Caco-2 (cell line): ENCODE results near the gene CRADD. TPM values are rescaled to one million over a fixed set of nuclear protein-coding genes. Genes with fewer than 3 reads are reported as not detected.

ENCODE experiments used
- BruUV-seq: library from RNA; stranded (reverse); fragments of 400-500 nt; replicated peaks from 2 replicates; lab custom pipeline; 2021; lab: Mats Ljungman, UMichigan
- CTCF ChIA-PET: fragments of 300-600 bp; sonication (Branson Sonifier 250); formaldehyde crosslinking; loops from one replicate; lab custom pipeline; 2022; ENCODE audit warnings: antibody characterized with exemption; lab: Charles Lee
- POLR2A ChIA-PET: fragments of 300-600 bp; sonication (Branson Sonifier 250); formaldehyde crosslinking; loops from one replicate; lab custom pipeline; 2022; ENCODE audit warnings: antibody characterized with exemption; lab: Charles Lee
- DNase-seq, 2 experiments: peaks; one replicate each; pipeline versions ENCODE4 v3.0.0 to v3.0.0-alpha.2; 2020 to 2022
- H3K27me3 ChIP-seq: replicated peaks from 2 replicates; pipeline ENCODE4 v1.6.0; 2011; ENCODE audit warnings: low read length; ENCODE audit not compliant: control insufficient read depth, insufficient read depth
- H3K36me3 ChIP-seq: 2 replicates; pipeline ENCODE4 v1.5.1; 2011; ENCODE audit warnings: low read length; ENCODE audit not compliant: control insufficient read depth, insufficient read depth
- H3K4me1 ChIP-seq: fragments of 250-450 bp; sonication (Bioruptor Pico); 2 replicates; pipeline ENCODE4 v1.5.1; 2020; ENCODE audit warnings: mild to moderate bottlenecking
- H3K4me3 ChIP-seq: 2 replicates; pipeline ENCODE4 v1.5.1; 2011; ENCODE audit warnings: low read depth, mild to moderate bottlenecking, control low read depth, low read length
- H3K9me3 ChIP-seq: fragments of 250-450 bp; sonication (Bioruptor Pico); 2 replicates; pipeline ENCODE4 v1.5.1; 2020; ENCODE audit warnings: mild to moderate bottlenecking, moderate library complexity
- H3K27ac Mint-ChIP-seq: one replicate; pipeline ENCODE4 v1.8.0; 2022; ENCODE audit warnings: mixed read lengths; ENCODE audit not compliant: unreplicated experiment
- H3K27me3 Mint-ChIP-seq: one replicate; pipeline ENCODE4 v1.8.0; 2022; ENCODE audit warnings: mixed read lengths; ENCODE audit not compliant: insufficient read depth, unreplicated experiment
- H3K36me3 Mint-ChIP-seq: one replicate; pipeline ENCODE4 v1.8.0; 2022; ENCODE audit warnings: mild to moderate bottlenecking, mixed read lengths; ENCODE audit not compliant: insufficient read depth, unreplicated experiment
- H3K4me1 Mint-ChIP-seq: one replicate; pipeline ENCODE4 v1.8.0; 2022; ENCODE audit warnings: low read depth, mixed read lengths; ENCODE audit not compliant: unreplicated experiment
- H3K4me3 Mint-ChIP-seq: one replicate; pipeline ENCODE4 v1.8.0; 2022; ENCODE audit warnings: mild to moderate bottlenecking, moderate library complexity, mixed read lengths; ENCODE audit not compliant: unreplicated experiment
- H3K9me3 Mint-ChIP-seq: one replicate; pipeline ENCODE4 v1.8.0; 2022; ENCODE audit warnings: mixed read lengths; ENCODE audit not compliant: unreplicated experiment
- CTCF ChIP-seq, 2 experiments: fragments of 200-600 bp in 1 of 2; IDR thresholded peaks; 1 replicate in 1 of 2; 2 replicates in 1 of 2; pipeline versions ENCODE4 v1.5.1 to v1.8.0; 2011 to 2022; ENCODE audit warnings: antibody characterized with exemption in 1 of 2, control low read depth in 1 of 2, inconsistent platforms in 1 of 2, low read depth in 1 of 2, low read length in 1 of 2, mild to moderate bottlenecking in 1 of 2, moderate library complexity in 1 of 2; ENCODE audit not compliant: insufficient read depth in 1 of 2, severe bottlenecking in 1 of 2, unreplicated experiment in 1 of 2
- intact Hi-C: fragments of 100-400 bp; cut with micrococcal nuclease; formaldehyde crosslinking; loops from one replicate; pipeline ENCODE4 v1.10.0; 2022; ENCODE audit not compliant: unreplicated experiment
- total RNA-seq: library from RNA; stranded (reverse); gene quantifications from 2 replicates; pipeline ENCODE4 v1.2.3, GENCODE V29; 2022

The CRADD gene
- total RNA-seq, 1 experiment from 2014 or later: 29.2 TPM

- Mint-ChIP-seq H3K27ac (no peak overlapping the region), H3K9me3 (no peaks in the 10 kb centered on the region), H3K27me3 (no peaks in the 10 kb centered on the region), H3K36me3 (peaks cover 27% of the 10 kb centered on the region), H3K4me3 (no peak overlapping the region), H3K4me1 (no peaks in the 10 kb centered on the region)
- DNase-seq: no peak
- no peaks in the 10 kb centered on the region for H3K27me3 ChIP-seq
- intact Hi-C loops: no loop called here
- ChIA-PET POLR2A (no interaction called here), CTCF (no interaction called here)
- no peaks in the 10 kb centered on the region for H3K4me1 ChIP-seq
- no peaks in the 10 kb centered on the region for H3K9me3 ChIP-seq
- no peaks in the 10 kb centered on the region for H3K36me3 ChIP-seq
- BruUV-seq: no TSS peak
- no peak for TF ChIP-seq CTCF (IDR thresholded peaks at IDR 0.05; ENCODE audit: insufficient read depth in 1 of 2, low read depth in 1 of 2, low read length in 1 of 2, severe bottlenecking in 1 of 2, unreplicated experiment in 1 of 2)
- no peak overlapping the region for H3K4me3 ChIP-seq
Measured at GRCh38 chr12:93856611-93857010, 179.4 kb downstream of the CRADD start.

GRCh38 chr12:93857279-93857938, 180.2 kb downstream of the CRADD start:
- H3K4me3 Mint-ChIP-seq: no peak overlapping the region
- no peaks in the 10 kb centered on the region for H3K9me3 ChIP-seq
- H3K27me3 Mint-ChIP-seq: no peaks in the 10 kb centered on the region
- TF ChIP-seq CTCF (IDR thresholded peaks at IDR 0.05; ENCODE audit: insufficient read depth in 1 of 2, low read depth in 1 of 2, low read length in 1 of 2, severe bottlenecking in 1 of 2, unreplicated experiment in 1 of 2): no peak
- CTCF ChIA-PET: no interaction called here
- no peaks in the 10 kb centered on the region for H3K4me1 ChIP-seq
- BruUV-seq: no TSS peak
- H3K4me3 ChIP-seq: no peak overlapping the region
- peaks cover 6% of the 10 kb centered on the region for H3K9me3 Mint-ChIP-seq
- POLR2A ChIA-PET: no interaction called here
- no peaks in the 10 kb centered on the region for H3K27me3 ChIP-seq
- H3K36me3 ChIP-seq: no peaks in the 10 kb centered on the region
- DNase-seq: no peak
- intact Hi-C loops: no loop called here
- H3K36me3 Mint-ChIP-seq: peaks cover 27% of the 10 kb centered on the region
- H3K27ac Mint-ChIP-seq: no peak overlapping the region
- no peaks in the 10 kb centered on the region for H3K4me1 Mint-ChIP-seq

- CTCF ChIA-PET: no interaction called here
- peaks cover 27% of the 10 kb centered on the region for H3K36me3 Mint-ChIP-seq
- H3K4me1 Mint-ChIP-seq: no peaks in the 10 kb centered on the region
Measured at GRCh38 chr12:93857991-93858447, 180.8 kb downstream of the CRADD start.

More at GRCh38 chr12:93857991-93858447, 180.8 kb downstream of the CRADD start:
- intact Hi-C loops: no loop called here
- Histone ChIP-seq H3K4me1 (no peaks in the 10 kb centered on the region), H3K27me3 (no peaks in the 10 kb centered on the region), H3K4me3 (no peak overlapping the region), H3K9me3 (no peaks in the 10 kb centered on the region), H3K36me3 (no peaks in the 10 kb centered on the region)
- TF ChIP-seq CTCF (IDR thresholded peaks at IDR 0.05; ENCODE audit: insufficient read depth in 1 of 2, low read depth in 1 of 2, low read length in 1 of 2, severe bottlenecking in 1 of 2, unreplicated experiment in 1 of 2): no peak
- H3K27ac Mint-ChIP-seq: no peak overlapping the region
- DNase-seq: no peak
- H3K9me3 Mint-ChIP-seq: peaks cover 10% of the 10 kb centered on the region
- no peaks in the 10 kb centered on the region for H3K27me3 Mint-ChIP-seq
- POLR2A ChIA-PET: no interaction called here
- H3K4me3 Mint-ChIP-seq: no peak overlapping the region
- no TSS peak for BruUV-seq
